ENCODE data around the gene TMEFF1. TPM values are rescaled to one million over a fixed set of nuclear protein-coding genes. Genes with fewer than 3 reads are reported as not detected.

TMEFF1 gene
- total RNA-seq, 2 donors from 2014 or later, result 0.37 TPM; not detected in 1

GRCh38 chr9:100428871-100429654 lies 43.9 kb upstream of the TMEFF1 start:
- no peaks in the 10 kb centered on the region for H3K9me3 ChIP-seq
- H3K4me3 ChIP-seq, result no peak overlapping the region
- no peak for TF ChIP-seq CTCF (IDR thresholded peaks at IDR 0.05)
- peak; percentile 64 for DNase-seq (ENCODE audit: low spot score)
- H3K4me1 ChIP-seq, result peaks cover 0 to 32% of the 10 kb centered on the region in 2 donors
- H3K36me3 ChIP-seq, result no peaks in the 10 kb centered on the region
- peak overlapping the region; percentile 52 to 73 for H3K27ac ChIP-seq
- no peaks in the 10 kb centered on the region for H3K27me3 ChIP-seq

- TF ChIP-seq CTCF (IDR thresholded peaks at IDR 0.05), result no peak
- Histone ChIP-seq H3K4me1 (peaks cover 0 to 32% of the 10 kb centered on the region in 2 donors), H3K36me3 (no peaks in the 10 kb centered on the region), H3K9me3 (no peaks in the 10 kb centered on the region), H3K4me3 (no peak overlapping the region), H3K27ac (no peak overlapping the region), H3K27me3 (no peaks in the 10 kb centered on the region)
- no peak for DNase-seq (ENCODE audit: low spot score)
Measured at GRCh38 chr9:100430286-100430940, 42.5 kb upstream of the TMEFF1 start.

GRCh38 chr9:100431886-100432285 lies 41.1 kb upstream of the TMEFF1 start:
- H3K4me3 ChIP-seq, result no peak overlapping the region
- no peaks in the 10 kb centered on the region for H3K9me3 ChIP-seq
- TF ChIP-seq CTCF (IDR thresholded peaks at IDR 0.05), result no peak

GRCh38 chr9:100432736-100433135 lies 40.2 kb upstream of the TMEFF1 start:
- peaks cover 0 to 20% of the 10 kb centered on the region in 2 donors for H3K4me1 ChIP-seq
- no peaks in the 10 kb centered on the region for H3K36me3 ChIP-seq
- TF ChIP-seq CTCF (IDR thresholded peaks at IDR 0.05), result no peak
- no peak for DNase-seq (ENCODE audit: low spot score)
- no peaks in the 10 kb centered on the region for H3K9me3 ChIP-seq
- H3K27me3 ChIP-seq, result no peaks in the 10 kb centered on the region
- no peak overlapping the region for H3K4me3 ChIP-seq
- no peak overlapping the region for H3K27ac ChIP-seq

More at GRCh38 chr9:100431886-100432285, 41.1 kb upstream of the TMEFF1 start:
- Histone ChIP-seq H3K36me3 (no peaks in the 10 kb centered on the region), H3K4me1 (peaks cover 0 to 23% of the 10 kb centered on the region in 2 donors), H3K27me3 (no peaks in the 10 kb centered on the region), H3K27ac (no peak overlapping the region)
- no peak for DNase-seq (ENCODE audit: low spot score)

- Histone ChIP-seq H3K9me3 (no peaks in the 10 kb centered on the region), H3K27me3 (no peaks in the 10 kb centered on the region), H3K4me1 (no peaks in the 10 kb centered on the region), H3K27ac (no peak overlapping the region), H3K36me3 (no peaks in the 10 kb centered on the region), H3K4me3 (no peak overlapping the region)
- TF ChIP-seq CTCF (IDR thresholded peaks at IDR 0.05), result no peak
- DNase-seq (ENCODE audit: low spot score), result no peak
Measured at GRCh38 chr9:100436571-100436970, 36.4 kb upstream of the TMEFF1 start.

All from right atrium auricular region (tissue), 2 donors.